Esophagus muscularis mucosa (tissue), 4 donors: ENCODE data around the gene OVAAL. TPM values are rescaled to one million over a fixed set of nuclear protein-coding genes. Genes with fewer than 3 reads are reported as not detected.
"Not testable (repeated sequence)": the region's sequence is repeated elsewhere in the genome, so short reads cannot be mapped to it uniquely, and the experiment has no call there.

Experiments
- DNase-seq: peaks from one replicate; pipeline ENCODE4 v3.0.0-alpha.2; 2017; ENCODE audit errors: extremely low spot score
- H3K27ac ChIP-seq, 4 donors: fragments of 200-600 bp; sonication (generic); replicated peaks in 1 of 4; 1 replicate in 3 of 4; 2 replicates in 1 of 4; pipeline ENCODE4 v1.5.1; 2016 to 2019; ENCODE audit warnings: mild to moderate bottlenecking in 1 of 4
- H3K27me3 ChIP-seq, 4 donors: fragments of 200-600 bp; sonication (generic); one replicate each; pipeline versions ENCODE4 v1.5.1 to v1.6.0; 2016 to 2019
- H3K36me3 ChIP-seq, 4 donors: fragments of 200-600 bp; sonication (generic); one replicate each; pipeline ENCODE4 v1.5.1; 2016 to 2019
- H3K4me1 ChIP-seq, 4 donors: fragments of 200-600 bp; sonication (generic); one replicate each; pipeline ENCODE4 v1.5.1; 2016 to 2019
- H3K4me3 ChIP-seq, 4 donors: fragments of 200-600 bp; sonication (generic); 1 replicate in 2 of 4; 2 replicates in 2 of 4; pipeline ENCODE4 v1.5.1; 2016 to 2019; ENCODE audit warnings: mild to moderate bottlenecking in 4 of 4, moderate library complexity in 1 of 4
- H3K9me3 ChIP-seq, 4 donors: fragments of 200-600 bp; sonication (generic); 1 replicate in 3 of 4; 2 replicates in 1 of 4; pipeline ENCODE4 v1.5.1; 2016 to 2019
- EP300 ChIP-seq: sonication (generic); formaldehyde crosslinking; IDR thresholded peaks from one replicate; pipeline ENCODE4 v1.6.1; 2017; ENCODE audit warnings: antibody characterized with exemption
- POLR2A ChIP-seq: fragments of 450-650 bp; IDR thresholded peaks from one replicate; pipeline ENCODE4 v1.6.1; 2017; ENCODE audit warnings: antibody characterized with exemption, moderate library complexity, mild to moderate bottlenecking, low read depth
- POLR2AphosphoS5 ChIP-seq, 2 donors: sonication (generic); formaldehyde crosslinking; IDR thresholded peaks; one replicate each; pipeline ENCODE4 v1.6.1; 2017; ENCODE audit warnings: antibody characterized with exemption in 2 of 2
- WGBS: methylation state at CpG from one replicate; pipeline ENCODE4 v1.1.5; 2018; 5-methylcytosine and 5-hydroxymethylcytosine counted together
- intact Hi-C: fragments of 100-400 bp; cut with DNase I; formaldehyde crosslinking; loops from one replicate; pipeline ENCODE4 v1.15.1; 2023
- total RNA-seq, 4 donors: library from RNA; depleted of rRNA; stranded (reverse); fragments of >200 nt; gene quantifications; one replicate each; pipeline versions ENCODE4 v1.1.0 to v1.2.1, GENCODE V29; 2016
- TF ChIP-seq, protein P1 (sequence below), 3 experiments: fragments of 200-600 bp in 2 of 3; fragments of 450-650 bp in 1 of 3; sonication (generic) in 2 of 3; IDR thresholded peaks; one replicate each; pipeline ENCODE4 v1.5.1; 2017 to 2019; ENCODE audit warnings: antibody characterized with exemption in 3 of 3, mild to moderate bottlenecking in 2 of 3, moderate library complexity in 1 of 3

OVAAL gene
- total RNA-seq, 4 donors from 2014 or later: not detected

DNA sequence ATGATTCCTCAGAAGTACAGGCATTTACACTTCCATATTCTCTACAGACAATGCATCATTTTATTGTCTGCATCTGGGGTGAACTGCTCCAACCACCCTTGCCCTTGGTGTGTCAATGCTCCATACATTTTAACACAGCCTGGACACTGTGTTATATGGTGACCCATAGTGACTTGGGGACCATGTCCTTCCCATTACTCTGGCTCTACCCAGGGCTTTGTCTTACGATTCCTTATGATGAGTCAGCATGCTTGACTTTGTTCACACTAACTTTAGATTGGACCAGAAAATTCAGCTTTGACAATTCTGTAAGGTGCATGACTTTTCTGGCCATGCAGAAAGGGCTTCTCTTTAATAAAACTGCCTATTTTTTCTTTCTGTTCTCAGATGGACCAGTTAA lies 6.8 kb upstream of the OVAAL start:
- TF ChIP-seq EP300 (no peak), POLR2A (no peak), POLR2AphosphoS5 (IDR thresholded peaks at IDR 0.05) (no peak)
- TF ChIP-seq, protein P1, sequence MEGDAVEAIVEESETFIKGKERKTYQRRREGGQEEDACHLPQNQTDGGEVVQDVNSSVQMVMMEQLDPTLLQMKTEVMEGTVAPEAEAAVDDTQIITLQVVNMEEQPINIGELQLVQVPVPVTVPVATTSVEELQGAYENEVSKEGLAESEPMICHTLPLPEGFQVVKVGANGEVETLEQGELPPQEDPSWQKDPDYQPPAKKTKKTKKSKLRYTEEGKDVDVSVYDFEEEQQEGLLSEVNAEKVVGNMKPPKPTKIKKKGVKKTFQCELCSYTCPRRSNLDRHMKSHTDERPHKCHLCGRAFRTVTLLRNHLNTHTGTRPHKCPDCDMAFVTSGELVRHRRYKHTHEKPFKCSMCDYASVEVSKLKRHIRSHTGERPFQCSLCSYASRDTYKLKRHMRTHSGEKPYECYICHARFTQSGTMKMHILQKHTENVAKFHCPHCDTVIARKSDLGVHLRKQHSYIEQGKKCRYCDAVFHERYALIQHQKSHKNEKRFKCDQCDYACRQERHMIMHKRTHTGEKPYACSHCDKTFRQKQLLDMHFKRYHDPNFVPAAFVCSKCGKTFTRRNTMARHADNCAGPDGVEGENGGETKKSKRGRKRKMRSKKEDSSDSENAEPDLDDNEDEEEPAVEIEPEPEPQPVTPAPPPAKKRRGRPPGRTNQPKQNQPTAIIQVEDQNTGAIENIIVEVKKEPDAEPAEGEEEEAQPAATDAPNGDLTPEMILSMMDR (IDR thresholded peaks at IDR 0.05): no peak
- Histone ChIP-seq H3K27me3 (no peaks in the 10 kb centered on the region), H3K4me3 (no peak overlapping the region), H3K27ac (no peak overlapping the region), H3K36me3 (no peaks in the 10 kb centered on the region), H3K4me1 (peaks cover 0 to 6% (median 0%) of the 10 kb centered on the region in 4 donors), H3K9me3 (no peaks in the 10 kb centered on the region)
- intact Hi-C loops: no loop called here
- DNase-seq: no peak
- 67% methylated on average over 1 of the region's 1 CpG for WGBS

DNA sequence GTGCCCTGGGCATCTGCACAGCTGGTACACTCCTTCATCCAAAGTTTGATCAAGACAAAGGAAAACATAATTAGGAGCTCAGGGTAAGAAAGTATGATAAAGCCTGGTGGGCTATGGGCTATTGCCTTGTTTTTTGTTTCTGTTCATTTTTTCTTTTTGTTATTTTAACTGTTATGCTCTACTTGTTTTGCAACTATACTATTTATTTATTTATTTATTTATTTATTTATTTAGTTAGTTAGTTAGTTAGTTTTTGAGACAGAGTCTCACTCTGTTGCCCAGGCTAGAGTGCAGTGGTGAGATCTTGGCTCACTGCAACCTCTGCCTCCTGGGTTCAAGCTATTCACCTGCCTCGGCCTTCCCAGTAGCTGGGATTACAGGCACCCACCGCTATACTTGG lies 5.7 kb upstream of the OVAAL start:
- H3K4me1 ChIP-seq, H3K27ac ChIP-seq, H3K4me3 ChIP-seq, DNase-seq, H3K27me3 ChIP-seq, H3K9me3 ChIP-seq, intact Hi-C loops, H3K36me3 ChIP-seq: not testable (repeated sequence)
- 88% methylated on average over 2 of the region's 2 CpGs for WGBS

DNA sequence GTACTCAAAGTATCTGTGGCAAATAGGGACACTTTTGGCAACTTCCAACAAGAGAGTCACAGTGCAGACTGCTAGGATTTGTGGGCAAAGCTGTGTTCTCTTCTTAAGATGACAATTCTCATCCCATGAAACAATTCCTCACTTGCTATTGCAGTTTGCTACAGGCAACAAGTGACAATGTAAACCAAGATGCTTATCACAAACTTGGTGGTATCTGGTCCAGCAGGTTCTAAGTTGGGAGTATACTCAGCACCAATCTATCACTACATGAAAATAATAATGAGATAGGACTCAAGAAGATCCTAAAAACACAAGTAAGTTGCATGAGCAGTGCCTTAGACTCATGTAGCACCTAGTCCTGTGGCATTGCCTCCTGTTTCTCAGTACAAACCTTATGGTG lies 3.4 kb upstream of the OVAAL start:
- H3K36me3 ChIP-seq: no peaks in the 10 kb centered on the region
- intact Hi-C loops: no loop called here
- H3K27ac ChIP-seq: no peak overlapping the region
- no peak overlapping the region for H3K4me3 ChIP-seq
- no peaks in the 10 kb centered on the region for H3K27me3 ChIP-seq
- DNase-seq: no peak
- no peaks in the 10 kb centered on the region for H3K9me3 ChIP-seq
- H3K4me1 ChIP-seq: peaks cover 0 to 7% (median 0%) of the 10 kb centered on the region in 4 donors
- TF ChIP-seq POLR2AphosphoS5 (IDR thresholded peaks at IDR 0.05) (no peak), EP300 (no peak), POLR2A (no peak)
- TF ChIP-seq, protein P1 (IDR thresholded peaks at IDR 0.05): no peak

DNA sequence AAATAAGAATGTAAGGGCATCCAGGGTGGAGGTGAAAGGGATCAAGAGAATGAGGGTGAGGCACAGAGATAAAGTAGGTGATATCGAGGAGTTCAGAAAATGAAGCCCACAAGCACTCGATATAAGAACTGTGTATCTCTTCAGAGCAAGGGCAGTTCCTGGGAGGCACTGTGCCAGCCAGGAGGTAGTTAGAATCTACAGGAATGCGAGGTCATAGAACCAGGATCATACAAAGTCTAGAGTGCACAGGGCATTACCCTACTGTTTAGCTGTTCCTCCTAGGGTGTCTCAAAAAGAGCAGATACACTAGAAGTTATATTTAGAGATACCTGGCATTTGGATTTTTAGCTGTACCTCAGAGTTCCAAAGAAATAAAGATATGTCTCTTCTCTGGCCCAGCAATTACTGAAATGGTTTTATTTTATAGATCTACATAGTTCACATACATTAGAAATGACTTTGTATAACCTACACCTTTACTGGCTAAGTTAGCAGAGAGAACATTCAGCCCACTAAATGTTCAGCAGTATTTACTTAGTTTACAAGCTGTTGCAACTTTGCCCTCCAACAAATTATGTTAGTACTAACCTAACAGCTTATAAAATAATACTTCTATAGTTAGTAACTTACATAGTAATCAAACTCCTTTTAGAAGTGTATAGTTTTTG lies 1.6 kb downstream of the OVAAL start:
- Histone ChIP-seq H3K9me3 (no peaks in the 10 kb centered on the region), H3K4me1 (peaks cover 0 to 37% (median 4%) of the 10 kb centered on the region in 4 donors), H3K36me3 (no peaks in the 10 kb centered on the region), H3K4me3 (no peak overlapping the region), H3K27ac (no peak overlapping the region), H3K27me3 (no peaks in the 10 kb centered on the region)
- no peak for DNase-seq
- WGBS: 56% methylated on average over 3 of the region's 3 CpGs
- TF ChIP-seq POLR2A: no peak
- TF ChIP-seq, protein P1 (IDR thresholded peaks at IDR 0.05): no peak
- no peak for TF ChIP-seq EP300
- no peak for TF ChIP-seq POLR2AphosphoS5 (IDR thresholded peaks at IDR 0.05)
- intact Hi-C loops: no loop called here

DNA sequence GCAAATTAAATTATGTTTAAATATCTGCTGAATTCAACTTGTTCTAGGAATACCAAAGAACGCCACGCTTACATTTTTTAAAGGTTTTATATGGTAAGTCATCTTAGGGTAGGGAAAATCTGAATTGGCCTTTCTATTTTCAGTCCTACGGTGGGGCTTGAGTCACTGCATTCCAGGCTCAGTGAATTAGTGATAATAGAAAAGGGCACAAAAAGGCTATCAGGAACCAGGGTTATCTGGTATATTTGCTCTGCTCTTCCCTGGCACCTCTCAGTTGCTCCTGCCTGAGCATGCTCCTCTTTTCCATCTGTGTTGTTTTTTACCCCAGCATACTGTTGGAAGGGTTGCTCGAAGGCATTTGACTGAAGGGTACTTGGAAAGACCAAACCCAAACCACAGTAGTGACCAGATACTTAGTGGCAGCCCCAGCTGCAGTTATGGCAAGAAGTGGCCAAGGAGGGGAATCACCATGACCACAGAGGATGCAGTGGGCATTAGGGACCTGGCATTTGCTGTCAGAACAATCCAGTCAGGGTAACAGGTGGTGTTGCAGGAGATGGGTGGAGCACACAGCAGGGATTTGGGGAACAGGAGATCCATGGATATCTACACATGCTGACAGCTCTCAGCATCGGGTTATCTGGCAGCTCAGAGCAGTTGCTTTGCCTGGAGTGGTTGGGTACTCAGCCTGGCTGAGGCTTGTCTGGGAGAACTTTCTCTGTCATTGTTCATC lies 2.3 kb downstream of the OVAAL start:
- H3K9me3 ChIP-seq: no peaks in the 10 kb centered on the region
- no peaks in the 10 kb centered on the region for H3K36me3 ChIP-seq
- H3K4me1 ChIP-seq: peaks cover 0 to 43% (median 4%) of the 10 kb centered on the region in 4 donors
- H3K4me3 ChIP-seq: no peak overlapping the region
- 84% methylated on average over 5 of the region's 5 CpGs for WGBS
- intact Hi-C loops: no loop called here
- no peaks in the 10 kb centered on the region for H3K27me3 ChIP-seq
- TF ChIP-seq POLR2A: no peak
- TF ChIP-seq, protein P1 (IDR thresholded peaks at IDR 0.05): no peak
- no peak for TF ChIP-seq POLR2AphosphoS5 (IDR thresholded peaks at IDR 0.05)
- TF ChIP-seq EP300: no peak
- no peak for DNase-seq
- no peak overlapping the region for H3K27ac ChIP-seq
